GM12878 (cell line): ENCODE data around the gene KLHL9. TPM values are rescaled to one million over a fixed set of nuclear protein-coding genes. Genes with fewer than 3 reads are reported as not detected.

Source experiments
- CBX5 ChIP-seq: sonication (generic); IDR thresholded peaks from 2 replicates; pipeline ENCODE4 v1.6.1; 2016; ENCODE audit warnings: low read depth, moderate library complexity, mild to moderate bottlenecking, inconsistent platforms
- CEBPB ChIP-seq, 2 experiments: fragments of 150-350 bp in 1 of 2; IDR thresholded peaks; 2 replicates each; pipeline ENCODE4 v1.6.1; 2012 to 2014; ENCODE audit warnings: low read depth in 2 of 2, low read length in 2 of 2, borderline replicate concordance in 1 of 2, inconsistent platforms in 1 of 2
- CTCF ChIP-seq, 3 experiments: IDR thresholded peaks in 2 of 3; conservative IDR thresholded peaks in 1 of 3; 2 replicates each; pipeline ENCODE4 v1.5.1; 2011; ENCODE audit warnings: low read depth in 3 of 3, low read length in 3 of 3, mild to moderate bottlenecking in 3 of 3, control low read depth in 2 of 3, moderate library complexity in 2 of 3, inconsistent platforms in 1 of 3, mixed read lengths in 1 of 3; ENCODE audit not compliant: control insufficient read depth in 2 of 3, insufficient read depth in 1 of 3; ENCODE audit errors: extremely low read depth in 1 of 3
- EED ChIP-seq: sonication (generic); IDR thresholded peaks from 2 replicates; pipeline ENCODE4 v1.6.1; 2016; ENCODE audit warnings: antibody characterized with exemption, low read depth
- EGR1 ChIP-seq, 2 experiments: IDR thresholded peaks; 1 replicate in 1 of 2; 2 replicates in 1 of 2; pipeline ENCODE4 v1.6.1; 2011 to 2012; ENCODE audit warnings: low read depth in 2 of 2, low read length in 2 of 2, borderline replicate concordance in 1 of 2, mild to moderate bottlenecking in 1 of 2, moderate library complexity in 1 of 2
- GABPA ChIP-seq: IDR thresholded peaks from 2 replicates; pipeline ENCODE4 v1.6.1; 2014; ENCODE audit warnings: antibody characterized with exemption, low read depth, mild to moderate bottlenecking, inconsistent platforms
- IKZF2 ChIP-seq, 2 experiments: fragments of 450-650 bp; IDR thresholded peaks; 2 replicates each; pipeline ENCODE4 v1.6.1; 2017; ENCODE audit warnings: mild to moderate bottlenecking in 2 of 2, moderate library complexity in 2 of 2
- IRF3 ChIP-seq: fragments of 450-650 bp; IDR thresholded peaks from 2 replicates; pipeline ENCODE4 v1.6.1; 2014; ENCODE audit warnings: mild to moderate bottlenecking
- MXI1 ChIP-seq: fragments of 150-350 bp; IDR thresholded peaks from 2 replicates; pipeline ENCODE4 v1.6.1; 2011; ENCODE audit warnings: low read depth, mild to moderate bottlenecking, inconsistent platforms, low read length, improper control_type of control experiment
- NR2C1 ChIP-seq: fragments of 450-650 bp; IDR thresholded peaks from 2 replicates; pipeline ENCODE4 v1.6.1; 2017; ENCODE audit warnings: antibody characterized with exemption, mild to moderate bottlenecking, moderate library complexity
- PAX8 ChIP-seq: fragments of 450-650 bp; IDR thresholded peaks from 2 replicates; pipeline ENCODE4 v1.6.1; 2017; ENCODE audit warnings: mild to moderate bottlenecking, moderate library complexity
- POU2F2 ChIP-seq: IDR thresholded peaks from 3 replicates; pipeline ENCODE4 v1.6.1; 2011; ENCODE audit warnings: low read depth, mild to moderate bottlenecking, low read length, borderline replicate concordance
- RAD21 ChIP-seq: IDR thresholded peaks from 2 replicates; pipeline ENCODE4 v1.6.1; 2011; ENCODE audit warnings: mild to moderate bottlenecking, low read depth, low read length, moderate library complexity; ENCODE audit not compliant: insufficient read depth
- TAF1 ChIP-seq: IDR thresholded peaks from 2 replicates; pipeline ENCODE4 v1.6.1; 2011; ENCODE audit warnings: mild to moderate bottlenecking, low read depth, low read length, borderline replicate concordance
- YBX1 ChIP-seq: fragments of 450-650 bp; IDR thresholded peaks from 2 replicates; pipeline ENCODE4 v1.6.1; 2016; ENCODE audit warnings: antibody characterized with exemption
- ZNF217 ChIP-seq: fragments of 450-650 bp; IDR thresholded peaks from 2 replicates; pipeline ENCODE4 v1.6.1; 2017; ENCODE audit warnings: antibody characterized with exemption, mild to moderate bottlenecking
- ZNF274 ChIP-seq: IDR thresholded peaks from one replicate; pipeline ENCODE4 v1.8.0; 2011; ENCODE audit not compliant: insufficient read length, insufficient read depth
- ZNF687 ChIP-seq: fragments of 450-650 bp; IDR thresholded peaks from 2 replicates; pipeline ENCODE4 v1.6.1; 2017; ENCODE audit warnings: mild to moderate bottlenecking, moderate library complexity
- polyA plus RNA-seq, 11 experiments: library from polyadenylated mRNA; depleted of rRNA in 4 of 11; unstranded in 6 of 11; stranded (reverse) in 5 of 11; fragments of >200 nt; fragmentation: Nextera tagmentation in 4 of 11; fragmentation: Illumina TruSeq in 1 of 11; extraction: Ambion mirVana in 4 of 11; extraction: Trizol in 1 of 11; gene quantifications; 1 replicate in 1 of 11; 2 replicates in 10 of 11; pipeline versions ENCODE4 v1.2.1 to v1.2.3, GENCODE V29; 2011 to 2016; ENCODE audit warnings: inconsistent platforms in 2 of 11, missing spikeins in 2 of 11, low read depth in 1 of 11
- total RNA-seq, 4 experiments: library from RNA; depleted of rRNA in 3 of 4; stranded (reverse); fragments of >200 nt in 3 of 4; fragmentation: Illumina TruSeq in 1 of 4; extraction: Trizol in 1 of 4; gene quantifications; 2 replicates each; pipeline versions ENCODE4 v1.2.1 to v1.2.3, GENCODE V29; 2013 to 2021
- TF ChIP-seq, protein P1 (sequence below): fragments of 450-650 bp; IDR thresholded peaks from 2 replicates; pipeline ENCODE4 v1.6.1; 2017; ENCODE audit warnings: mild to moderate bottlenecking, low read depth, inconsistent platforms; ENCODE audit not compliant: poor library complexity, severe bottlenecking

The KLHL9 gene
- total and polyA plus RNA-seq, 10 of the 15 experiments (the other 5 are each of a cell fraction or from before 2014, with no cell fraction given) = 3.8 to 37.7 (median 17.4) TPM

GRCh38 chr9:21357479-21358460, 22.6 kb upstream of the KLHL9 start (continued):
- TF ChIP-seq, protein P1, sequence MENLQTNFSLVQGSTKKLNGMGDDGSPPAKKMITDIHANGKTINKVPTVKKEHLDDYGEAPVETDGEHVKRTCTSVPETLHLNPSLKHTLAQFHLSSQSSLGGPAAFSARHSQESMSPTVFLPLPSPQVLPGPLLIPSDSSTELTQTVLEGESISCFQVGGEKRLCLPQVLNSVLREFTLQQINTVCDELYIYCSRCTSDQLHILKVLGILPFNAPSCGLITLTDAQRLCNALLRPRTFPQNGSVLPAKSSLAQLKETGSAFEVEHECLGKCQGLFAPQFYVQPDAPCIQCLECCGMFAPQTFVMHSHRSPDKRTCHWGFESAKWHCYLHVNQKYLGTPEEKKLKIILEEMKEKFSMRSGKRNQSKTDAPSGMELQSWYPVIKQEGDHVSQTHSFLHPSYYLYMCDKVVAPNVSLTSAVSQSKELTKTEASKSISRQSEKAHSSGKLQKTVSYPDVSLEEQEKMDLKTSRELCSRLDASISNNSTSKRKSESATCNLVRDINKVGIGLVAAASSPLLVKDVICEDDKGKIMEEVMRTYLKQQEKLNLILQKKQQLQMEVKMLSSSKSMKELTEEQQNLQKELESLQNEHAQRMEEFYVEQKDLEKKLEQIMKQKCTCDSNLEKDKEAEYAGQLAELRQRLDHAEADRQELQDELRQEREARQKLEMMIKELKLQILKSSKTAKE = peak; percentile 82
- TF ChIP-seq IKZF2 (IDR thresholded peaks at IDR 0.05) (peak; percentile 85 to 87), ZNF274 (no peak), TAF1 (no peak), ZNF217 (peak; percentile 52; the same call in 1 of the 2 replicates), NR2C1 (no peak), CTCF (IDR thresholded peaks at IDR 0.05 in 2 of 3, conservative IDR thresholded peaks at IDR 0.05 in 1 of 3; ENCODE audit: control insufficient read depth in 2 of 3, extremely low read depth in 1 of 3, insufficient read depth in 1 of 3, low read depth in 3 of 3, low read length in 3 of 3) (no peak), CEBPB (IDR thresholded peaks at IDR 0.05; ENCODE audit: borderline replicate concordance in 1 of 2, low read depth in 2 of 2, low read length in 2 of 2) (0 out of 4 replicates have a peak, but pooled peaks of 1 of the 2 experiments have one; percentile 57), EED (0 out of 2 replicates have a peak, but pooled peaks have one; percentile 24), CBX5 (0 out of 2 replicates have a peak, but pooled peaks have one; percentile 54), YBX1 (no peak), IRF3 (no peak), POU2F2 (no peak), EGR1 (IDR thresholded peaks at IDR 0.05; ENCODE audit: borderline replicate concordance in 1 of 2, low read depth in 2 of 2, low read length in 2 of 2) (no peak), MXI1 (no peak; the same call in 1 of the 2 replicates), GABPA (0 out of 2 replicates have a peak, but pooled peaks have one; percentile 16), PAX8 (0 out of 2 replicates have a peak, but pooled peaks have one; percentile 51), ZNF687 (0 out of 2 replicates have a peak, but pooled peaks have one; percentile 40), RAD21 (no peak)
